CD4-positive, alpha-beta T cell (primary cell): ENCODE results near the gene RCOR1. TPM values are rescaled to one million over a fixed set of nuclear protein-coding genes. Genes with fewer than 3 reads are reported as not detected.

ENCODE experiments used
- ATAC-seq: fragments of 200-7000 bp; cut with Tn5 transposase; one replicate; pipeline ENCODE4 v1.10.0; 2022; ENCODE audit warnings: mild to moderate bottlenecking; ENCODE audit not compliant: poor library complexity
- CTCF ChIA-PET: fragments of 350-600 bp; sonication (Branson Sonifier 250); formaldehyde crosslinking; loops from one replicate; lab custom pipeline; 2021; ENCODE audit warnings: antibody characterized with exemption, inconsistent platforms; lab: Charles Lee
- POLR2A ChIA-PET: fragments of 350-600 bp; sonication (Branson Sonifier 250); formaldehyde crosslinking; loops from one replicate; lab custom pipeline; 2021; ENCODE audit warnings: antibody characterized with exemption, inconsistent platforms; lab: Charles Lee
- DNase-seq, 14 experiments: peaks; one replicate each; pipeline ENCODE4 v3.0.0-alpha.2; 2013 to 2020; ENCODE audit warnings: mixed read lengths in 2 of 14
- H3K27ac ChIP-seq, 2 donors: one replicate each; pipeline versions ENCODE4 v1.5.1 to v1.7.0; 2013; ENCODE audit warnings: low read length in 2 of 2, low read depth in 1 of 2, mild to moderate bottlenecking in 1 of 2
- H3K27me3 ChIP-seq, 2 experiments: 1 replicate in 1 of 2; 2 replicates in 1 of 2; pipeline versions ENCODE4 v1.6.1 to v1.7.0; 2013; ENCODE audit warnings: low read length in 2 of 2, control low read depth in 1 of 2, mild to moderate bottlenecking in 1 of 2, moderate library complexity in 1 of 2; ENCODE audit not compliant: insufficient read depth in 2 of 2, control insufficient read depth in 1 of 2
- H3K36me3 ChIP-seq: one replicate; pipeline ENCODE4 v1.6.1; 2013; ENCODE audit warnings: low read length, control low read depth; ENCODE audit not compliant: insufficient read depth
- H3K4me1 ChIP-seq: one replicate; pipeline ENCODE4 v1.6.1; 2013; ENCODE audit warnings: low read length, control low read depth; ENCODE audit not compliant: insufficient read depth
- H3K4me3 ChIP-seq: one replicate; pipeline ENCODE4 v1.5.1; 2013; ENCODE audit warnings: mild to moderate bottlenecking, low read length, moderate library complexity
- H3K9me3 ChIP-seq, 2 experiments: 1 replicate in 1 of 2; 2 replicates in 1 of 2; pipeline versions ENCODE4 v1.6.1 to v1.7.0; 2013; ENCODE audit warnings: low read length in 2 of 2, mild to moderate bottlenecking in 2 of 2, control low read depth in 1 of 2, moderate library complexity in 1 of 2; ENCODE audit not compliant: control insufficient read depth in 1 of 2, insufficient read depth in 1 of 2
- H3K27ac Mint-ChIP-seq: one replicate; pipeline ENCODE4 v1.8.0; 2020; ENCODE audit warnings: mixed read lengths
- H3K27me3 Mint-ChIP-seq: one replicate; pipeline ENCODE4 v1.8.0; 2021; ENCODE audit warnings: mixed read lengths
- H3K36me3 Mint-ChIP-seq: one replicate; pipeline ENCODE4 v1.8.0; 2021; ENCODE audit warnings: low read depth, mixed read lengths
- H3K4me1 Mint-ChIP-seq: one replicate; pipeline ENCODE4 v1.8.0; 2021; ENCODE audit warnings: low read depth, mixed read lengths
- H3K4me3 Mint-ChIP-seq: one replicate; pipeline ENCODE4 v1.8.0; 2020; ENCODE audit warnings: mild to moderate bottlenecking, mixed read lengths
- H3K9me3 Mint-ChIP-seq: one replicate; pipeline ENCODE4 v1.8.0; 2020; ENCODE audit warnings: mixed read lengths
- CTCF ChIP-seq: fragments of 200-600 bp; IDR thresholded peaks from one replicate; pipeline ENCODE4 v1.8.0; 2022; ENCODE audit warnings: antibody characterized with exemption, mild to moderate bottlenecking
- intact Hi-C, 2 experiments: fragments of 100-400 bp; cut with DNase I in 1 of 2; cut with micrococcal nuclease in 1 of 2; formaldehyde crosslinking; loops; one replicate each; pipeline versions ENCODE4 v1.15.1 to v1.9.0; 2023 to 2025; cut with DNase I, micrococcal nuclease
- total RNA-seq, 174 experiments: library from RNA in 2 of 174; stranded (reverse) in 2 of 174; gene quantifications; one replicate each; pipeline ENCODE4 v1.2.3 and lab custom pipeline; 2021 to 2026

RCOR1 gene
- total RNA-seq, 2 experiments from 2014 or later, result 20.5 to 23.1 TPM

GRCh38 chr14:102659797-102660196 lies 67.3 kb downstream of the RCOR1 start:
- CTCF ChIA-PET, result no interaction called here
- no peak overlapping the region for H3K27ac Mint-ChIP-seq
- no peak overlapping the region for H3K27ac ChIP-seq
- H3K27me3 Mint-ChIP-seq, result no peaks in the 10 kb centered on the region
- H3K4me1 Mint-ChIP-seq, result peaks cover 40% of the 10 kb centered on the region
- H3K36me3 ChIP-seq, result no peaks in the 10 kb centered on the region
- H3K4me3 ChIP-seq, result no peak overlapping the region
- no peaks in the 10 kb centered on the region for H3K9me3 ChIP-seq
- TF ChIP-seq CTCF, result no peak
- no peaks in the 10 kb centered on the region for H3K27me3 ChIP-seq
- POLR2A ChIA-PET, result no interaction called here
- intact Hi-C loops, result no loop called here
- H3K36me3 Mint-ChIP-seq, result no peaks in the 10 kb centered on the region
- H3K9me3 Mint-ChIP-seq, result no peaks in the 10 kb centered on the region
- no peak for ATAC-seq
- DNase-seq, result no peak
- no peaks in the 10 kb centered on the region for H3K4me1 ChIP-seq
- H3K4me3 Mint-ChIP-seq, result no peak overlapping the region

GRCh38 chr14:102661614-102662013 lies 69.2 kb downstream of the RCOR1 start:
- Mint-ChIP-seq H3K9me3 (no peaks in the 10 kb centered on the region), H3K4me3 (no peak overlapping the region), H3K27me3 (no peaks in the 10 kb centered on the region), H3K4me1 (peaks cover 44% of the 10 kb centered on the region), H3K27ac (no peak overlapping the region), H3K36me3 (no peaks in the 10 kb centered on the region)
- CTCF ChIA-PET, result no interaction called here
- POLR2A ChIA-PET, result no interaction called here
- H3K4me3 ChIP-seq, result no peak overlapping the region
- no peaks in the 10 kb centered on the region for H3K27me3 ChIP-seq
- no peak for TF ChIP-seq CTCF
- H3K9me3 ChIP-seq, result no peaks in the 10 kb centered on the region
- H3K36me3 ChIP-seq, result no peaks in the 10 kb centered on the region
- H3K4me1 ChIP-seq, result no peaks in the 10 kb centered on the region
- no peak for DNase-seq
- ATAC-seq, result no peak
- H3K27ac ChIP-seq, result no peak overlapping the region
- intact Hi-C loops, result no loop called here

GRCh38 chr14:102662636-102663430 lies 70.4 kb downstream of the RCOR1 start:
- no peaks in the 10 kb centered on the region for H3K9me3 Mint-ChIP-seq
- no peak overlapping the region for H3K27ac Mint-ChIP-seq
- H3K4me1 Mint-ChIP-seq, result peaks cover 49% of the 10 kb centered on the region
- intact Hi-C loops, result no loop called here
- no peak overlapping the region for H3K4me3 ChIP-seq
- DNase-seq (no peak), ATAC-seq (no peak)
- H3K27me3 ChIP-seq, result no peaks in the 10 kb centered on the region
- H3K4me3 Mint-ChIP-seq, result no peak overlapping the region
- no peaks in the 10 kb centered on the region for H3K36me3 ChIP-seq
- CTCF ChIA-PET, result interaction anchor here (0.5 kb wide), 1 partner anchor 34 kb away, joined by 3 read pairs; no protein-coding TSS in a partner anchor
- no peak overlapping the region for H3K27ac ChIP-seq
- H3K4me1 ChIP-seq, result no peaks in the 10 kb centered on the region
- TF ChIP-seq CTCF, result no peak
- H3K36me3 Mint-ChIP-seq, result no peaks in the 10 kb centered on the region
- H3K27me3 Mint-ChIP-seq, result no peaks in the 10 kb centered on the region
- H3K9me3 ChIP-seq, result no peaks in the 10 kb centered on the region
- POLR2A ChIA-PET, result interaction anchor here (0.6 kb wide), 1 partner anchor 343 kb away, joined by 3 read pairs; no protein-coding TSS in a partner anchor
